ENCODE data around the gene IDI2.
"Not testable (repeated sequence)": the region's sequence is repeated elsewhere in the genome, so short reads cannot be mapped to it uniquely, and the experiment has no call there.

Gene IDI2

GRCh38 chr10:1045415-1045814, 19.8 kb upstream of the IDI2 start:
- DNase-seq = no peak

GRCh38 chr10:1044964-1045363, 19.3 kb upstream of the IDI2 start:
- no peak for DNase-seq

- no peak for DNase-seq
These were observed 18.5 kb upstream of the IDI2 start for GRCh38 chr10:1044146-1044545.

GRCh38 chr10:1043532-1043995, 17.9 kb upstream of the IDI2 start:
- DNase-seq = peak; percentile 52 to 55 (median 55)

GRCh38 chr10:1041514-1041913, 15.9 kb upstream of the IDI2 start:
- DNase-seq = no peak

GRCh38 chr10:1040133-1040532, 14.5 kb upstream of the IDI2 start:
- DNase-seq = no peak

- DNase-seq = not testable (repeated sequence)
These were observed 13.1 kb upstream of the IDI2 start for GRCh38 chr10:1038769-1039168.

GRCh38 chr10:1037098-1037497, 11.4 kb upstream of the IDI2 start:
- DNase-seq = no peak

- DNase-seq = no peak
These were observed 10.7 kb upstream of the IDI2 start for GRCh38 chr10:1036341-1036791.

- DNase-seq = no peak
These were observed 9.5 kb upstream of the IDI2 start for GRCh38 chr10:1035201-1035600.

GRCh38 chr10:1034758-1035157, 9.1 kb upstream of the IDI2 start:
- no peak for DNase-seq

- no peak for DNase-seq
These were observed 7.9 kb upstream of the IDI2 start for GRCh38 chr10:1033601-1034000.

GRCh38 chr10:1029838-1030237, 4.2 kb upstream of the IDI2 start:
- no peak for DNase-seq

GRCh38 chr10:1026578-1026977, 919 bp upstream of the IDI2 start:
- no peak for DNase-seq

- DNase-seq = no peak
These were observed 1.6 kb downstream of the IDI2 start for GRCh38 chr10:1024103-1024502.

GRCh38 chr10:1022413-1022812, 3.2 kb downstream of the IDI2 start:
- no peak for DNase-seq

- DNase-seq = no peak
These were observed 4.7 kb downstream of the IDI2 start for GRCh38 chr10:1020958-1021357.

GRCh38 chr10:1020460-1020859, 5.2 kb downstream of the IDI2 start:
- no peak for DNase-seq

- DNase-seq = no peak
These were observed 6.3 kb downstream of the IDI2 start for GRCh38 chr10:1019362-1019761.

- DNase-seq = no peak
These were observed 10.0 kb downstream of the IDI2 start for GRCh38 chr10:1015688-1016087.

GRCh38 chr10:1011696-1012095, 14.0 kb downstream of the IDI2 start:
- no peak for DNase-seq

- DNase-seq = no peak
These were observed 15.0 kb downstream of the IDI2 start for GRCh38 chr10:1010703-1011102.

- DNase-seq = not testable (repeated sequence)
These were observed 15.7 kb downstream of the IDI2 start for GRCh38 chr10:1009947-1010346.

GRCh38 chr10:1009071-1009494, 16.6 kb downstream of the IDI2 start:
- DNase-seq = no peak

- DNase-seq = no peak
These were observed 18.1 kb downstream of the IDI2 start for GRCh38 chr10:1007583-1007982.

- no peak for DNase-seq
These were observed 19.1 kb downstream of the IDI2 start for GRCh38 chr10:1006573-1006972.

Data from suppressor macrophage treated with lipopolysaccharide for 1 hour (primary cell).